HG03097 (cell line): ENCODE measurements around the gene ARRB1.
"Not testable (repeated sequence)": the region's sequence is repeated elsewhere in the genome, so short reads cannot be mapped to it uniquely, and the experiment has no call there.

Experiments used
- ATAC-seq: cut with Tn5 transposase; IDR thresholded peaks from one replicate; pipeline ENCODE4 v1.9.1; 2021; ENCODE audit not compliant: unreplicated experiment, low FRiP score

The ARRB1 gene

DNA sequence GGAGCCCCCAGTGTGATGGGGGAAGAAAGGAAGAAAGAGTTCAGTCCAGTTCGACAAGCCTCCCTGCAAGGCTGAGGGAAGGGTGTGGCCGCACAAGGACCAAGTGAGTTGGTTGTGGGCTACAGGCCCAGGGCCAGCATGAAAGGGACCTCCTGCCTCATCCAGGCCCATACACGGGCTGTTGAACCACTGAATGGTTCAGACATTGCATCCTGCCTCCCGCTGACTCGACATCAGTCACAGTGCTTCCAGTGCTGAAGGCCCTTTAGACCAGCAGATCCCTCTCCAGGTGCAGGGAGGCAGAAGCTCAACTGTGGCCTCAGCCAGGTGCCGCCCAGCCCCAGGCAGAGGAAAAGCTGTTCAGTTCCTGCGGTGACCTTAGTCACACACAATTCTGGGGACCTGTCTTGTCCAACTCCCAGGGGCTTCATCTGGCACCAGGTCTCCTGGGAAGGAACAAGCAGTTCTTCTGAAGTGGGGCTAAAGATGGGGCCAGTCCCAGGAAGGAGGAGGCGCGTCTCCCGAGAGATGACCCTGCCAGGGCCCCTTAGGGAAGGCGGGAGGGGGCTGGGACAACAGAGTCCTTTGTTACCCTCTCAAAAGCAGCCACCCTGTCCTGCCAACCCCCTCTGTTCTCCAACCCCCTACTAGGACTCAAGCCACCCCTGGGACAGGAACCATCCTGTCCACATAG, 6.6 kb downstream of the ARRB1 start:
- ATAC-seq, result no peak

DNA sequence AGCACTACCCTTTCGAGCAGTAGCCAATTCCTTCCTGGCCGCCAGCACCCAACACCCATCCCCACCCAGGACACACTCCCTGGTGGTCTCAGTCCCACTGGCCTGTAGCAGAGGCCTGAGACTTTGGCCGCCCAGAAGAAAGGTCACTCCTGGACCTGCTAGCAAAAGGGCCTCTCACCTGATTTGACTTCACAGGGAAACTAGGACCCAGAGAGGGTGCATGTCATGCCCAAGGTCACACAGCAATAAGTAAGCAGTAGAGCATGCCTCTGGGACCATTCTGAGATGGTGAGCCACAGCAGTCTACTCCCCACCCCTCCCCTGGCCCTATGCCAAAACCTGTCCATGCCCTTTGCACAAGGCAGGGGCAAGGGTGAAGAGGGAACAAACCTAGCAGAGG, 7.3 kb downstream of the ARRB1 start:
- ATAC-seq, result no peak

DNA sequence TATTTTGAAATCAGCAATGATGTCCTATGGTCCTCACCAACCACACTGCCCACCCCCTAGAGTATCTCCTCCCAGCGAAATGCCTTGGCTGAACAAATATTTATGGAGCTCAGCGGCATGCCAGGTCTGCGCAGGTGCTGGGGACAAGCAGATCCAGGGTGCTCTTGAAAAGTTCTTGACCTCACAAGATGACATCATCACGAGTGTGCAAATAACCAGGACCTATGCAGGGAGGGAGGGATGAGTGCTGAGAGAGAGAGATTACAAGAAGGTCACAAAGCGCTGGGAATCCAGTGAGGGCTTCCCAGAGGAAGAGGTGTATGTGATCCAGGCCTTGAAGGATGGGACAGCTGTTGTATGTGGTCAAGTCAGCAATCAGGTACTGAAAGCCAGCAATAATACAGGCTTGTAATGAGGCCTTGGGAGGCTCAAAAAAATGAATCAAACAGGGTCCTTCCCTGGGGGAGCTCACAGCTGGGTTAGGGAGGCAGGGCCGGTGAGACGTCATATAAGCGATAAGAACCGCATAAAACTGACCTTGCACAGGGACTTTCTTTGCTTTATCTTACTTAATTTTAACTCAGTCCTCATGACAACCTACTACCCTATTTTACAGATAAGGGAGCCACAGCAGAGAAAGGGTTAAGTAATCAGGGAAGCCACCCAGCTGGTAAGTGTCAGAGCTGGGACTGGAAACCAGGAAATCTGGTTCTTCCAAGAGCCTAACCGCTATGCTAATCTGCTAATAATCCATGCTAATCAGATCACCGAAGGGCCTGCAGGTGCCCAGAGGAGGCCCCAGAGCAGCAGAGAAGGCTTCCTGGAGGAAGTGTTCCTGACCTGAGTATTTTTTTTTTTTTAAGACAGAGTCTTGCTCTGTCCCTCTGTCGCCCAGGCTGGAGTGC, 8.2 kb downstream of the ARRB1 start:
- no peak for ATAC-seq

DNA sequence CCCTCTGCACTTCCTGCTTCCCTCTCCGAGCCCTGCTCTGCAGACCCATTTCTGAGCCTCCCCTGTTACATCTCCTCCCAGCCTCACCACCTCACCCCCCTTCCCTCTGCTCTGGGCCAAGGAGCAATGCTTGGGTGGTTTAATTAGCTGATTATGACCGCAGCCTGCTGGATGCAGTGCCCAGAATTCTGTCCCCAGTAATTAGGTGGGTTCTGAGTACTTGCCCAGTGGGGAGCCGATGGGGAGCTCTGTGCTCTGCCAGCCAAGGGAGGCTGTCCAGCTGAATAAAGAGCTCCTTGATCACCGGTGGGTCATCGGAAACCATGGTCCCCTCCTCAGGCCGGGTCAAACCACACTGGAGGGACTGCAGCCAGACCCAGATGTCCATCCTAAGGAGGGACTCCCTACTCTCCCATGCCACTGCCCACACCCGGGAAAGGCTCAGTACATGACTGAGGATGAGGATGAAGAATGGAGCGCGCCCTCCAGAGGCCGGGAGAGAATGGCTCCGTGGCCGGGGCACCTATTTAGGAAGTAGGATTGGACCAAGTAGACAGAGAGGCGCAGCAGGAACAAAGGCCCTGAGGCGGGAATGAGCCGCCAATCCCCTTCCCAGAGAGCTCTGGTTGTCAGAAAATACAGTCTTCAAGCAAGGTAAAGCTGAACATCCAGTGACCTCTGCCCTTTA, 9.1 kb downstream of the ARRB1 start:
- no peak for ATAC-seq

DNA sequence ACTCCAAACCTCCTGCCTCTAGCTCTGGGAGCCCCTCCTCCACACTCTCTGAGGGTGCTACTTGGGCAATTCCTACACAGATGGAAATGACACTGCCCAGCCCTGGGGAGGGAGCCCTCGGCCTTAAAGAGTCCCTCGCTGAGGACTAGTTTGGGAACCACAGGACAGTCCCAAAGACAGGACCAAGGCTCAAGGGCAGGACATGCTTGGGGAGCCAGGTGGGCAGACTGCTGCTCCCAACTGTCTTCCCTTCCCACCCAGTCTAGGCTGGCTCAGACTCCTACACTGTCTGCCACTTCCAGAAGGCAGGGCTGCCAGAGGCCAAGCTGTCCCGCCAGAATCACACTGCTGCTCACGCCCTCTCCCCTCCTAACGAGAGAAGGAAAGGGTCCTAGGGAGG, 9.8 kb downstream of the ARRB1 start:
- ATAC-seq, result no peak

DNA sequence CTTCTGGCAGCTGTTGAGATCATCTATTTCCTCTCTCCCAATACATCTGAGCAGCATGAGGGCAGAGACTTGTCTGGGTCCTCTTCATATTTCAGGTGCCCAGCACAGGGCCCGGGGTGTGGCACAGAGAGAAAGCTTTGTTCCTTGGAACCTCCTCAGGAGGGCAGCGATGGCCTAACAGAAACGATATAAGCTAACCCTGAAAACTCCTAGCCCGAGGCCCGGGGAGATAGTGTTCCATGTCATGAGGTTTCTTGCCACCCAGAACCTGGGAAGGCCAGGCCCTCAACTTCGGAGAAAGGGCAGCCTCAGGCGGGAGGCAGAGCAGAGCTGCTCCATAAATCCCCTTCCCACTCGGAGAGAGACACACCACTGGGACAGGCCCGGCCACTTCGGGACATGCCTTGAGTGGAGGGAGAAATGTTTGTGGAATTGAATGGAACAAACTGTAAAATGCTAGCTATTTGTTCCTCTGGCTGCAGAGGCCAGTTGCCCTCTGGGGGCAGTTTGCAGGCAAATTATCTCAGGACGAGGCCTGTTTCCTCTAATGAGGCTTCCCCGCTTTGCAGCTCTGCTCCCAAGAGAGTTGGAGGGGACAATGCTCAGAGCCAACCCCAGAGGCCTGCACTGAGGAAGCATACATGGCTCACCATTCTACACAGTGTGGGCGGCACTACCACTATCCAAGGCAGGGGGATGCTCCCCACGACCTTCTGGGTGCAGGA, 11.6 kb downstream of the ARRB1 start:
- peak; percentile 51 for ATAC-seq

DNA sequence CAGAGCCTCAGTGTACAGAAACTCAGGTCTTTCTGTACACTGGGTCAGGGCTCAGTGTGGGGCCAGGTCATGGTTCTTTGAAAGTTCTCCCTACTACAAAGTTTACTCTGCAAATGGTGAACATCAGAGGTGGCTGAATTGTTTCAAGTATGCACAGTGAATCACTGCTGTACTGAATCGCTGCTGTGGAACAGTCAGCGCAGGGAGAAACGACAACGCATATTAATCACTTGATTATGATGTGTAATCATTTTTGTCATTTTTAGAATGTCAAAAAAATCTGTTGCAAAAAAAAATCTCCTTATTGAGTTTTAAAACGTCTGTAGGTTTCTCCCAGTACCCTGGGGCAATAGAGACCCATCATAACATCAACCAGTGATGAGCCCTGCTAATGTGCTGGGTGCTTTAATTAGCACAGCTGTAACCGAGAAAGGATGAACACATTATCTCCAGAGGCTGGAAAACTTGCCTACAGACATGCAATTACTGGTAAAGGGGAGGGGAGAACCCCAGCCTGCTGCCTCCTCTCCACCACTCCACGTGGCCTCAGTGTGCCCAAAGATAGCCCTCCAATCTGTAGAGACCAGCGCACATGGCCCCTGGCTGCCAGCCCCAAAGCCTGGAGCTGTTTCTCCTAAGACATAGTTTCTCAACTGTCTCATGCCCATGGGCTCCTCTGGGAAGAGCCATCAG, 12.8 kb downstream of the ARRB1 start:
- no peak for ATAC-seq

DNA sequence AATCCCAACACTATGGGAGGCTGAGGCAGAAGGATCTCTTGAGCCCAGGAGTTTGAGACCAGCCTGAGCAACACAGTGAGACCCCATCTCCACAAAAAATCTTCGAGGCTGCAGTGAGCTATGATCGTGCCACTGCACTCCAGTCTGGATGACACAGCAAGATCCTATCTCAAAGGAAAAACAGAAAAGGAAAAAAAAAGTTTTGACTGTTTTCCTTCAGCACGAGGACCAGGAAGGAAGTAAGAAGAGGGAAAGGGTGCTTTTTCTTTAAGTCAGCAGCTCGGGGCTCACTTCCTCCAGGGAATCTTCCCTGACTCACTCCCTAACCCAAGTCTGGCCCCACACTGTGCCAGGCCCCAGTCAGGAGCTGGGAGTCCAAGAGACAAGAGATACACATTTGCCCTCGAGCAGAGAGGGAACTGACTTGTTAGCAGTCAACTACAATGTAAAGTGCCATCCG, 14.2 kb downstream of the ARRB1 start:
- no peak for ATAC-seq

DNA sequence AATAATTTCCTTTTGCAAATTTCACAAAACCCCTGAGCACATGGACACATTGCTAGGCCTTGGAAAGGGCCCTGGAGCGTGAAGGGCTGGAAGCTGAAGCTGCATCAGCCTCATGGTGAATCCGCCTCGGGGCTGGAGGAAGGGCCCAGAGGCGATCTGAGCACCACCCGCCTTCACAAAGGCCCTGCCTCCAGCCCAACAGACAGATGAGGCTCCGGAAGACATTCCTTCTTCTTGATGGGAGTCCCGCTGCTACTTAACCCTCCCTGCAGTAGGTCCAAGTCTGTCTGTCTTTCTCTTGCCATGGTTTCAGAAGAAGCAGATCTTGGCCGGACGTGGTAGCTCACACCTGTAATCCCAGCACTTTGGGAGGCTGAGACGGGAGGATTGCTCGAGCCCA, 16.5 kb downstream of the ARRB1 start:
- no peak for ATAC-seq

DNA sequence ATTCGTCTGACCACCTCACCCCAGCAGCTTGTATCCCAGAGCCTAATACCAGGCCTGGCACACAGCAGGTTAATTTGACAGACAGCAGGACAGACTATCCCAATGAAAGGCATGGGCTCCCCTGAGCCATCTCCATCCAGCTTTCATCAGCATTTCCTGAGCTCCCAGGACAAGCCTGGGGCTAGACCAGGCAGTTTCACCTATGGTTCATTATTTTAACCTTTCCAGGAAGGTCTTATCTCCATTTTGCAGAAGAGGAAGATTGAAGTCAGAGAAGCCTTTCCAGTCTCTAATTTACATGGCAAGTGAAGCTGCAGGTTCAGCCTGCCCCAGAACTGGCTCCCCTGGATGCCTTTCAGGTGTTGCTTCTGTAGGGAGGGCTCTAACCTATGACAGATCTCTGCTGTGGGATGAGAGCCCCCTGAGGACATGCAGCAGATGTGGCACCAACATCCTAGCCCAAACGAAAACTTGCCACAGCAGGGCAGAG, 17.0 kb downstream of the ARRB1 start:
- no peak for ATAC-seq

DNA sequence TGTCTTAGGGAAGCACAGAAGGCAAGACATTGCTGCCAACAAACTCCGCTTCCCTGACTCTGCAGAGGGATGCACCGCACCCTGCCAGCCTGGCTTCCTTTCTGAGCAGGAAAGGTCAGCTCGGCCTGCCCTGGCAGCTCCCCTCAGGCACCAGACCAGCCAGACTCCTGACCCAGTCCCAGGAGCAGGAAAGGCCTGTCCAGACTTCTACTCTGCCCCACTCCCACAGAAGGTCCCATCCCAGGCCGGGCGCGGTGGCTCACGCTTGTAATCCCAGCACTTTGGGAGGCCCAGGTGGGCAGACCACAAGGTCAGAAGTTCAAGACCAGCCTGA, 17.7 kb downstream of the ARRB1 start:
- no peak for ATAC-seq

DNA sequence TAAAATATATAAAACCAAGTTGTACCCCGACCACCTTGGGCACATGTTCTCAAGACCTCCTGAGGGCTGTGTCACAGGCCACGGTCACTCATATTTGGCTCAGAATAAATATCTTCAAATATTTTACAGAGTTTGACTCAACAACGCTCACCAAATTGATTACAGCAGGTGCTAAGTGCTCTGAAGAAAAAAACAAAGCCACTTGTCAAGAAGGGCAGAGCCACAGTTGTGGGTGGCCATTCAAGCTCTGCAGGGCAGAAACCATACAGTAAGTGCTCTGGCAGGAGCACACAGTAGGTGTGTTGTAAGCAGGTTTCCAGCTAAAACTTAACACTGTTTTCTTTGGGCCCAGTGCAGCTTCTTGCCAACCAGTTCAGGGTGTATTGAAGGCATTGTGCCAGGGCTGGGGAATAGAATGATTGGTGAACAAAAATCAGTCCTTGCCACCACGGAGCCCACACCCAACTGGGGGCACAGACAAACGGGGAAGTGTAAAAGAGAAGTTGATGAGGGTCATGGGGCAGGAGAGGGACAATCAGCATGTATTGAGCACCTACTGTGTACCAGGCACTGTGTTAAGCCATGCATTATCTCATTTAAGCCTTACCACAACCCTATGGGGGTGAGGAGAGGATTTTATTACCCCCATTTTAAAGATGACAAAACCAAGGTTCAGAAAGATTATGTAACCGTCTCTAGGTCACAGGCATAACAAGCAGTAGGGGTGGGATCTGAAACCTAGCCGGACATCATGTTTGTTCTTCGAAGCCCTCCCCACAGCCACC, 18.2 kb downstream of the ARRB1 start:
- no peak for ATAC-seq

DNA sequence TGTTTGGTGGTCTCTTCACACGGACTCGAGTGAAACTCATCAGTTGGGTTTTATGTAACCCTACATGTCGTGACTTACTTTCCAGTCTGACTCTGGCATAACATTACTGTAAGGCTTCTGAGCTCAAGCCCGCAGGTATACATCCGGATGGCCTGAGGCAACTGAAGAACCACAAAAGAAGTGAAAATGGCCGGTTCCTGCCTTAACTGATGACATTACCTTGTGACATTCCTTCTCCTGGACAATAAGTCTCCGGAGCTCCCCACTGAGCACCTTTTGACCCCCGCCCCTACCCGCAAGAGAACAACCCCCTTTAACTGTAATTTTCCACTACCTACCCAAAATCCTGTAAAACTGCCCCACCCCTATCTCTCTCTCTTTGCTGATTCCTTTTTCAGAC, 19.7 kb downstream of the ARRB1 start:
- not testable (repeated sequence) for ATAC-seq

DNA sequence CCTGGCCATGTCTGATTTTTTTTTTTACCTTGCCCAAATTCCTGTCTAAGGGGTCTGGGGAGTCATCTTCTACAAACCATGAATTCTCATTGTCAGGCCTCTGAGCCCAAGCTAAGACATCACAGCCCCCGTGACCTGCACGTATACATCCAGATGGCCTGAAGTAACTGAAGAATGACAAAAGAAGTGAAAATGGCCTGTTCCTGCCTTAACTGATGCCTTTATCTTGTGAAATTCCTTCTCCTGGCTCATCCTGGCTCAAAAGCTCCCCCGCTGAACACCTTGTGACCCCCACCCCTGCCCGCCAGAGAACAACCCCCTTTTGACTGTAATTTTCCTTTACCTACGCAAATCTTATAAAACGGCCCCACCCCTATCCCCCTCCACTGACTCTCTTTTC, 20.2 kb downstream of the ARRB1 start:
- not testable (repeated sequence) for ATAC-seq

DNA sequence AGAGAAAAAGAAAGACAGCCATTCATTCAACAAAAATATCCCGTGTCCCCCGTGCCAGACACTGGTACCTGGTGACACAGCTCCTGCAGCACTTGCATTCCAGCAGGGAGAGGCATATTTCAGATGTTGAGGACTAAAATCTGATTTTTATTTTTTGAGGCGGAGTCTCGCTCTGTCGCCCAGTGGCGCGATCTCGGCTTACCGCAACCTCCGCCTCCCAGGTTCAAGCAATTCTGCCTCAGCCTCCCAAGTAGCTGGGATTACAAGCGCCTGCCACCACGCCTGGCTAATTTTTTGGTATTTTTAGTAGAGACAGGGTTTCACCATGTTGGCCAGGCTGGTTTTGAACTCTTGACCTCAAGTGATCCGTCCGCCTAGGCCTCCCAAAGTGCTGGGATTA, 20.6 kb downstream of the ARRB1 start:
- not testable (repeated sequence) for ATAC-seq

DNA sequence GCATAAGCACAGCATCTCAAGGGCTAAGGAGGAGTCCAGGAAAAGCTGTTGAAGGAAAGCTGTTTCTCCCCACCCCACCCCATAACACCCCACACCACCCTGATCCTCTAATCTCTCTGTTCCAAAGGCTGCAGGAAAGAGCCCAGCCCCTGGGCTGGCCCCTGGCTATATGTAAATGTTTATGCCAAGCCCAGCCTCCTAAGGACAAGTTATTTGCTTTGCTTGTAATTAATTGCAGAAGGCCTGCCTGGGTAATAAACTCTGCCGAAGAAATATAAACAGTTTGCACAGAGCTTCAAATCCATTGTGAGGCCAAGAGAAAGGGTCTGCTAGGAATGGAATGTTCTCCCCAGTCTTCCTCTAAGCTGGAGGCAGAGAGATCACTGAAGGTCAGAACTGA, 21.2 kb downstream of the ARRB1 start:
- ATAC-seq, result no peak

DNA sequence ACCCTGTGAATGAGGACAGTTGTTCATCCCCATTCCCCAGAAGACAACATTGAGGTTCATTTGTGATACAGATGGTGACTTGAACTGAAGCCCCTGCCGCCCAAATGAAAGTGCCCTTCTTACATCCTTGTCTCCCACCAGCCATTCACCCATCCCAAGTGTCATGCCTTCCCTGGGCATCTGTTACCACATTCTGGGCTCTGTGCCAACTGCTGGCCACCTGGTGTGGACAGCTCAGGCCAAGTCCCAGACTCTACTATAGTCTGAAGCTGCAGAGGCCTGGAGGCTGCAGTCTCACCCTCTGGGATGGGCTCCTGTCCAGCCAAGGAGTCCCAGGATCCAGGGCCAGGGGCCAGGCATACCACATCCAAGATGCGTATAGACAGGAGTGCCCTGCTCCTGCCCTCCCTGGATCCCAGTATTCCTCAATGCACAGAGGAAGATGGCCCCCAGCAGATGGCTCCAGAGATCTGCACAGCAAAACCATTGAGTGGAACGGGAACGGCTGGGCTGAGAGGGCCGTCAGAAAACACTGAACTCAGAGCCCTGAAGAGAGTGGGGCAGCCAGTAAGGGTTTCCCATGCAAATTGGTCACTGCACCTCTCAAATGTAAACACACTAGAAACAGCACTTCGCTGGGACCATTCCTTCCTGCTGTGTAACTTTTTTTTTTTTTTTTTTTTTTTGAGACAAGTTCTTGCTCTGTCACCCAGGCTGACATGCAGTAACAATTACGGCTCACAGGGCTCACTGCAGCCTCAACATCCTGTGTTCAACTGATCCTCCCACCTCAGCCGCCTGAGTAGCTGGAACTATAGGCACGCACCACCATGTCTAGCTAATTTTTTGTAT, 22.8 kb downstream of the ARRB1 start:
- ATAC-seq, result no peak

DNA sequence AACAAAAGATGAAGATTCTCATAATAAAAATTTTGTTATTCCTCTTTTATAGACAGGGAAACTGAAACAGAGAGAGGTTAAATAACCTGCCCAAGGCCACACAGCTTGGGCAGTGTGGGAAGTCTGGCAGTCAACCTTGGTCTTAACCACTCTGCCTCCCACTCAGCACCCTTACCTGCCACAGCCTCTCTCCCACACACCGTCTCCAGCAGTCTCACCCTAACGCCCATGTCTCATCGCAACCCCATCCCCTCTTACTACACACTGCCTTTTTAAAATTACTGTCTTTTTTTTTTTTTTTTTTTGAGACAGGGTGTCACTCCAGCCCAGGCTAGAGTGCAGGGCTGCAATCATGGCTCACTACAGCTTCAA, 25.0 kb downstream of the ARRB1 start:
- ATAC-seq, result no peak
